ENCODE results near the gene SLC44A1. TPM values are rescaled to one million over a fixed set of nuclear protein-coding genes. Genes with fewer than 3 reads are reported as not detected.

The SLC44A1 gene
- total RNA-seq, 2 donors from 2014 or later: 10.7 to 19.5 TPM

DNA sequence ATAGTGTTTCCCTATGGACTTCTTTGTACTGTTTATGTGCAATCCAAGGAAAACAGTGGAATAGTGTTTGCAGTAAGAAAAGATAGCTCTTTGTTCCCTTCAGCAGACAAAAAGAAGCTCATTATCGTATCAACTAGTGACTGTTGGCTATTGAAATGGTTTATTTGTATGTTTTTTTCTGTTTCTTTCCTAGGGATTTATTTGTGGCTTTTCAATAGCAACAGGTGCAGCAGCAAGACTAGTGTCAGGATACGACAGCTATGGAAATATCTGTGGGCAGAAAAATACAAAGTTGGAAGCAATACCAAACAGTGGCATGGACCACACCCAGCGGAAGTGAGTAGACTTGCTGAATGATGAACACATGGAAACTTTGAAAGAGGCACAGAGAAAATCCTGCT, 65.1 kb downstream of the SLC44A1 start:
- H3K9me3 ChIP-seq: no peaks in the 10 kb centered on the region
- no peak overlapping the region for H3K4me3 ChIP-seq
- TF ChIP-seq, protein P1, sequence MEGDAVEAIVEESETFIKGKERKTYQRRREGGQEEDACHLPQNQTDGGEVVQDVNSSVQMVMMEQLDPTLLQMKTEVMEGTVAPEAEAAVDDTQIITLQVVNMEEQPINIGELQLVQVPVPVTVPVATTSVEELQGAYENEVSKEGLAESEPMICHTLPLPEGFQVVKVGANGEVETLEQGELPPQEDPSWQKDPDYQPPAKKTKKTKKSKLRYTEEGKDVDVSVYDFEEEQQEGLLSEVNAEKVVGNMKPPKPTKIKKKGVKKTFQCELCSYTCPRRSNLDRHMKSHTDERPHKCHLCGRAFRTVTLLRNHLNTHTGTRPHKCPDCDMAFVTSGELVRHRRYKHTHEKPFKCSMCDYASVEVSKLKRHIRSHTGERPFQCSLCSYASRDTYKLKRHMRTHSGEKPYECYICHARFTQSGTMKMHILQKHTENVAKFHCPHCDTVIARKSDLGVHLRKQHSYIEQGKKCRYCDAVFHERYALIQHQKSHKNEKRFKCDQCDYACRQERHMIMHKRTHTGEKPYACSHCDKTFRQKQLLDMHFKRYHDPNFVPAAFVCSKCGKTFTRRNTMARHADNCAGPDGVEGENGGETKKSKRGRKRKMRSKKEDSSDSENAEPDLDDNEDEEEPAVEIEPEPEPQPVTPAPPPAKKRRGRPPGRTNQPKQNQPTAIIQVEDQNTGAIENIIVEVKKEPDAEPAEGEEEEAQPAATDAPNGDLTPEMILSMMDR (IDR thresholded peaks at IDR 0.05): no peak
- H3K27me3 ChIP-seq: no peaks in the 10 kb centered on the region
- no peak overlapping the region for H3K27ac ChIP-seq
- H3K36me3 ChIP-seq: no peaks in the 10 kb centered on the region
- no peak for DNase-seq (ENCODE audit: low spot score)
- H3K4me1 ChIP-seq: no peaks in the 10 kb centered on the region

DNA sequence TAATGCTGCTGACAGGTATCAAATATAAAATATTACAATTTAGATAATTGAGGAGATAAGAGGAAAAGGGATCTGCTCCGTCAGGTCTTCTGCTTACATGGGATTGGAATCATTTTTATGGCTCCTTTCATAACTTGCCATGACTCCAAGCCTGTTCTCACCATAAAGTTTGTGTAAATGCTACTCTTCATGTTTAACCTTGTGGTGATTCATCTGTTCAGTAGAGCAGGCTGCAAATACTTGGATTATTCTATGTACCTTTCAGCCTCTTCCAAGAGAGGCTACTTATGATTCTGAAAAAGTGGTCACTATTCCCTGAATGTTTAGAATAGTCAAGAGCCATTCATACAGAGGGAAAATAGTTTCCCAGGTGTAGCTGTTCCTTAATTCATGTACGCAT, 66.9 kb downstream of the SLC44A1 start:
- Histone ChIP-seq H3K4me3 (no peak overlapping the region), H3K27ac (no peak overlapping the region)
- TF ChIP-seq, protein P1 (IDR thresholded peaks at IDR 0.05): no peak

DNA sequence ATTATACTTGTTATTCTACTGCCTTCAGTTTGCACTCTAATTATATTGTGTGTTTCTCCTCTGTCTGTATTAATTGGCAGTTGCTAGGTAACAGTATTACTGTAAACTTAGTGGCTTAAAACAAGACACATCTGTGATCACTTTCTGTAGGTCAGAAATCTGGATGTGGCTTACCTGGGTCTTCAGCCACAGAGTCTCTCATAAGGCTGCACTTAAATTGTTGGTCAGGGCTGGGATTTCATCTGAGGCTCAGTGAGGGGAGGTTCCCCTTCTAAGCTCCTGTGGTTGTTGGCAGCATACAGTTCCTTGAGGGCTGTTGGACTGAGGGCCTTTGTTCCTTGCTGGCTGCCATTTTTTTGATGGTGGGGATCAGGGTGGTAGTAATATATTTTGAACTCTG, 68.8 kb downstream of the SLC44A1 start:
- no peak overlapping the region for H3K27ac ChIP-seq
- no peak overlapping the region for H3K4me3 ChIP-seq
- no peaks in the 10 kb centered on the region for H3K27me3 ChIP-seq
- no peaks in the 10 kb centered on the region for H3K9me3 ChIP-seq
- no peaks in the 10 kb centered on the region for H3K4me1 ChIP-seq
- DNase-seq (ENCODE audit: low spot score): no peak
- H3K36me3 ChIP-seq: no peaks in the 10 kb centered on the region
- TF ChIP-seq, protein P1 (IDR thresholded peaks at IDR 0.05): no peak

More for the DNA sequence above, 66.9 kb downstream of the SLC44A1 start:
- Histone ChIP-seq H3K9me3 (no peaks in the 10 kb centered on the region), H3K36me3 (no peaks in the 10 kb centered on the region), H3K4me1 (no peaks in the 10 kb centered on the region), H3K27me3 (no peaks in the 10 kb centered on the region)
- DNase-seq (ENCODE audit: low spot score): no peak

DNA sequence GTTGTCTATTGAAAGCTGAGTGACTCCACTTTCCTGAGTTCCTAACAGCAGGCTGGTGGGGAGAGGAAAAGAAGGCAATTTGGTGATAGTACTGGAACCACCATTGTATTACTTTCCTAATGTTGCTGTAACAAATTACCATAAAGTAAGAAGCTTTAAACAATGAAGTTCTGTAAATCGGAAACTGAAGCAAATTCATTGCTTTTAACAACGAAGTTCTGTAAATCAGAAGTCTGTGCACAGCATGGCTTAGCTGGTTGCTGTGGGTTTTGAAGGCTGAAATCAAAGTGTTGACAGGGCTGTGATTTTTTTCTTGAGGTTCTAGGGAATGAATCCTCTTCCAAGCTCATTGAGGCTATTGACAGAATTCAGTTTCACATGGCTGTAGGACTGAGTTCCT, 72.3 kb downstream of the SLC44A1 start:
- Histone ChIP-seq H3K27ac (no peak overlapping the region), H3K36me3 (no peaks in the 10 kb centered on the region), H3K4me1 (no peaks in the 10 kb centered on the region), H3K4me3 (no peak overlapping the region), H3K27me3 (no peaks in the 10 kb centered on the region), H3K9me3 (no peaks in the 10 kb centered on the region)
- no peak for DNase-seq (ENCODE audit: low spot score)
- TF ChIP-seq, protein P1 (IDR thresholded peaks at IDR 0.05): no peak

DNA sequence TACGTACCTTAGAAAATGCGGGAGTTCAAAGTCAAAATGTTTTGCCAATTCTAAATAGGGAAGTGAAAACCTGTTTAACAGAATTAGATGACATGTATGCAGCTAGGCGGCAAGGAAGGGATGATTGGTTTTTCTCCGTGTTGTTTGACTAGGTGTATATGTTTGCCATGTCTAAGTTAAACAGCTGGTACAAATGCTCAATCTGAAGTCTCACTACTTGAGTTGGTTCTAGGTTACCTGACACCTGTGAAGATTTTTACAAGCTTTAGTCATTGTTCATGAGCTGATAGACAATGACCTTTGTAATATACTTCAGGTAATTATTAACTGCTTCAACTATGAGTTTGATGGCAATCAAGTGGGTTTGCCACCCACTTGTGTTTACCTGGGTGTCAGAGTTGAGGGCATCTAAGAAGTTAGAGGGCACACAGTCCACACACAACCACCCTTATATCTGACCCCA, 74.3 kb downstream of the SLC44A1 start:
- DNase-seq (ENCODE audit: low spot score): no peak
- H3K4me1 ChIP-seq: no peaks in the 10 kb centered on the region
- no peak overlapping the region for H3K27ac ChIP-seq
- H3K36me3 ChIP-seq: no peaks in the 10 kb centered on the region
- H3K9me3 ChIP-seq: no peaks in the 10 kb centered on the region
- no peaks in the 10 kb centered on the region for H3K27me3 ChIP-seq
- H3K4me3 ChIP-seq: no peak overlapping the region
- TF ChIP-seq, protein P1 (IDR thresholded peaks at IDR 0.05): no peak

DNA sequence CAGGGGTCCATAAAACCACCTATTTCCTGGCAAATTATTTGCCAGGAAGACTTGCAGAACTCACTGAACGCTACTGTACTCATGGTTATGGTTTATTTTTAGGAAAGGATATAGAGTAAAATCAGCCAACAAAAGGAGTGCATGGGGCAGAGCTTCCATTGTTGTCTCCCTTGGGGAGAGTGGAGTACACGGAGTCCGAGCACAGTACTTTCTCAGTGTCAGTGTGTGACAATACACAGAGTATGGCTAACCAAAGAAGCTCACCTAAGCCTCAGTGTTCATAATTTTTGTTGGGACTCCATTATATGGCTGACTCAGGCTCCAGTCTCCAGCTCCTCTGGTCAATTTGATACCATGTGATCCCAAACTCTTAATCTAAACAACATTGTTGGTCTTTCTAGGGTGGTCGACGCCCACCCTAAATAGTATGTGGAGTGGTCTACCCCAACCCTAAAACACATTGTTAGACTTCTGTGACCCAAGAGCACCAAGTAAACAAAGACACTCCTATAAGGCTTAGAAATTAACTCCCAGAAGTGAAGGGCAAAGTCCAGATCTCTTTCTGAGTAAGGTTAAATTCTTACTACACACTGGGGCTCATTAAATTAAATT, 74.9 kb downstream of the SLC44A1 start:
- no peaks in the 10 kb centered on the region for H3K36me3 ChIP-seq
- TF ChIP-seq, protein P1 (IDR thresholded peaks at IDR 0.05): no peak
- no peaks in the 10 kb centered on the region for H3K4me1 ChIP-seq
- no peak overlapping the region for H3K27ac ChIP-seq
- no peaks in the 10 kb centered on the region for H3K9me3 ChIP-seq
- no peak overlapping the region for H3K4me3 ChIP-seq
- DNase-seq (ENCODE audit: low spot score): no peak
- no peaks in the 10 kb centered on the region for H3K27me3 ChIP-seq
